Activated CD4-positive, alpha-beta memory T cell treated with anti-CD3 and anti-CD28 coated beads for 36 hours (primary cell): Measurements from ENCODE around the gene NRL. TPM values are rescaled to one million over a fixed set of nuclear protein-coding genes. Genes with fewer than 3 reads are reported as not detected.
A peak's percentile ranks its signal among the peaks of the same experiment; 100 is the strongest.

Source experiments
- CTCF ChIA-PET: fragments of 350-600 bp; sonication (Branson Sonifier 250); formaldehyde crosslinking; loops from one replicate; lab custom pipeline; 2021; ENCODE audit warnings: antibody characterized with exemption, inconsistent platforms; lab: Charles Lee
- POLR2A ChIA-PET: fragments of 350-600 bp; sonication (Branson Sonifier 250); formaldehyde crosslinking; loops from one replicate; lab custom pipeline; 2021; ENCODE audit warnings: antibody characterized with exemption; lab: Charles Lee
- DNase-seq: peaks from one replicate; pipeline ENCODE4 v3.0.0-alpha.2; 2020
- H3K27ac Mint-ChIP-seq: one replicate; pipeline ENCODE4 v1.8.0; 2021; ENCODE audit warnings: mixed read lengths
- H3K27me3 Mint-ChIP-seq: one replicate; pipeline ENCODE4 v1.8.0; 2021; ENCODE audit warnings: mixed read lengths
- H3K36me3 Mint-ChIP-seq: one replicate; pipeline ENCODE4 v1.8.0; 2021; ENCODE audit warnings: mixed read lengths
- H3K4me1 Mint-ChIP-seq: one replicate; pipeline ENCODE4 v1.8.0; 2021; ENCODE audit warnings: low read depth, mixed read lengths
- H3K4me3 Mint-ChIP-seq: one replicate; pipeline ENCODE4 v1.8.0; 2021; ENCODE audit warnings: mild to moderate bottlenecking, mixed read lengths
- H3K9me3 Mint-ChIP-seq: one replicate; pipeline ENCODE4 v1.8.0; 2021; ENCODE audit warnings: mixed read lengths
- intact Hi-C: fragments of 100-400 bp; cut with micrococcal nuclease; formaldehyde crosslinking; loops from one replicate; pipeline ENCODE4 v1.15.1; 2023
- total RNA-seq, 2 experiments: library from RNA; stranded (reverse); gene quantifications; one replicate each; pipeline ENCODE4 v1.2.3, GENCODE V29; 2021

Gene NRL
- total RNA-seq, 2 experiments from 2014 or later, result 1.2 to 1.9 TPM

GRCh38 chr14:24080888-24081738 is 33.6 kb downstream of the NRL start:
- DNase-seq, result peak; percentile 85
- Mint-ChIP-seq H3K27ac (peak overlapping the region; percentile 49), H3K4me3 (peak overlapping the region; percentile 72), H3K27me3 (no peaks in the 10 kb centered on the region), H3K9me3 (no peaks in the 10 kb centered on the region), H3K4me1 (peaks cover 16% of the 10 kb centered on the region), H3K36me3 (no peaks in the 10 kb centered on the region)
- POLR2A ChIA-PET, result interaction anchor here (0.6 to 3.8 kb wide), 9 partner anchors 9 to 229 kb away, joined by 3 to 30 read pairs (median 4); partner anchors contain the start of genes CARMIL3, DCAF11, NRL and PCK2
- intact Hi-C loops, result loop anchor here (1.0 kb wide), 1 partner anchor 13 kb away; the partner anchor contains the start of gene PCK2
- CTCF ChIA-PET, result interaction anchor here (0.8 to 6.1 kb wide), 12 partner anchors 11 to 166 kb away, joined by 3 to 93 read pairs (median 7); partner anchors contain the start of genes CPNE6, IRF9 and PCK2

- CTCF ChIA-PET, result interaction anchor here (1.0 to 6.1 kb wide), 7 partner anchors 10 to 29 kb away, joined by 3 to 93 read pairs (median 10); partner anchors contain the start of genes CPNE6 and PCK2
- H3K9me3 Mint-ChIP-seq, result no peaks in the 10 kb centered on the region
- H3K27me3 Mint-ChIP-seq, result no peaks in the 10 kb centered on the region
- POLR2A ChIA-PET, result interaction anchor here (0.6 to 3.8 kb wide), 6 partner anchors 8 to 230 kb away, joined by 3 to 30 read pairs (median 4); partner anchors contain the start of genes CARMIL3, DCAF11, NRL and PCK2
- no peak for DNase-seq
- intact Hi-C loops, result no loop called here
- no peaks in the 10 kb centered on the region for H3K36me3 Mint-ChIP-seq
- H3K27ac Mint-ChIP-seq, result no peak overlapping the region
- peaks cover 16% of the 10 kb centered on the region for H3K4me1 Mint-ChIP-seq
- H3K4me3 Mint-ChIP-seq, result no peak overlapping the region
Observed at GRCh38 chr14:24080142-24080530, 34.6 kb downstream of the NRL start.

GRCh38 chr14:24079491-24080141 is 35.1 kb downstream of the NRL start:
- H3K4me1 Mint-ChIP-seq, result peaks cover 16% of the 10 kb centered on the region
- H3K4me3 Mint-ChIP-seq, result no peak overlapping the region
- no peaks in the 10 kb centered on the region for H3K9me3 Mint-ChIP-seq
- intact Hi-C loops, result no loop called here
- no peak overlapping the region for H3K27ac Mint-ChIP-seq
- no peaks in the 10 kb centered on the region for H3K36me3 Mint-ChIP-seq
- POLR2A ChIA-PET, result interaction anchor here (1.2 to 3.8 kb wide), 3 partner anchors 7 to 21 kb away, joined by 3 to 30 read pairs (median 4); partner anchors contain the start of gene PCK2
- CTCF ChIA-PET, result interaction anchor here (1.0 to 6.1 kb wide), 5 partner anchors 13 to 30 kb away, joined by 3 to 93 read pairs (median 17); partner anchors contain the start of gene PCK2
- DNase-seq, result no peak
- no peaks in the 10 kb centered on the region for H3K27me3 Mint-ChIP-seq

- ChIA-PET POLR2A (no interaction called here), CTCF (interaction anchor here (1.0 to 6.1 kb wide), 2 partner anchors 14 to 20 kb away, joined by 4 to 93 read pairs; partner anchors contain the start of gene PCK2)
- no peak for DNase-seq
- Mint-ChIP-seq H3K27me3 (no peaks in the 10 kb centered on the region), H3K36me3 (no peaks in the 10 kb centered on the region), H3K4me1 (peaks cover 16% of the 10 kb centered on the region), H3K4me3 (no peak overlapping the region), H3K9me3 (no peaks in the 10 kb centered on the region), H3K27ac (no peak overlapping the region)
- intact Hi-C loops, result no loop called here
Observed at GRCh38 chr14:24078146-24078545, 36.6 kb downstream of the NRL start.

- Mint-ChIP-seq H3K9me3 (no peaks in the 10 kb centered on the region), H3K27ac (no peak overlapping the region), H3K4me1 (peaks cover 16% of the 10 kb centered on the region), H3K4me3 (no peak overlapping the region), H3K27me3 (no peaks in the 10 kb centered on the region), H3K36me3 (no peaks in the 10 kb centered on the region)
- DNase-seq, result no peak
- intact Hi-C loops, result no loop called here
- ChIA-PET CTCF (interaction anchor here (6.1 kb wide), 1 partner anchor 19 kb away, joined by 30 read pairs; no protein-coding TSS in a partner anchor), POLR2A (no interaction called here)
Observed at GRCh38 chr14:24077086-24077485, 37.7 kb downstream of the NRL start.

GRCh38 chr14:24076302-24076601 is 38.5 kb downstream of the NRL start:
- Mint-ChIP-seq H3K4me3 (no peak overlapping the region), H3K36me3 (no peaks in the 10 kb centered on the region), H3K27ac (no peak overlapping the region), H3K4me1 (peaks cover 15% of the 10 kb centered on the region), H3K27me3 (no peaks in the 10 kb centered on the region), H3K9me3 (no peaks in the 10 kb centered on the region)
- ChIA-PET POLR2A (no interaction called here), CTCF (interaction anchor here (1.0 to 6.1 kb wide), 3 partner anchors 8 to 18 kb away, joined by 3 to 30 read pairs (median 6); no protein-coding TSS in a partner anchor)
- DNase-seq, result no peak
- intact Hi-C loops, result no loop called here

- POLR2A ChIA-PET, result interaction anchor here (0.8 kb wide), 1 partner anchor 20 kb away, joined by 3 read pairs; no protein-coding TSS in a partner anchor
Observed at GRCh38 chr14:24075485-24076301, 39.1 kb downstream of the NRL start.

GRCh38 chr14:24074625-24075484 is 39.9 kb downstream of the NRL start:
- intact Hi-C loops, result no loop called here
- H3K4me3 Mint-ChIP-seq, result no peak overlapping the region
- H3K36me3 Mint-ChIP-seq, result no peaks in the 10 kb centered on the region
- peaks cover 11% of the 10 kb centered on the region for H3K4me1 Mint-ChIP-seq
- ChIA-PET POLR2A (interaction anchor here (0.8 kb wide), 1 partner anchor 19 kb away, joined by 3 read pairs; no protein-coding TSS in a partner anchor), CTCF (interaction anchor here (0.6 to 6.1 kb wide), 4 partner anchors 14 to 17 kb away, joined by 3 to 30 read pairs (median 6); no protein-coding TSS in a partner anchor)
- no peak overlapping the region for H3K27ac Mint-ChIP-seq
- H3K9me3 Mint-ChIP-seq, result no peaks in the 10 kb centered on the region
- no peak for DNase-seq
- peaks cover 3% of the 10 kb centered on the region for H3K27me3 Mint-ChIP-seq

More at GRCh38 chr14:24075485-24076301, 39.1 kb downstream of the NRL start:
- no peak for DNase-seq
- intact Hi-C loops, result no loop called here
- Mint-ChIP-seq H3K36me3 (no peaks in the 10 kb centered on the region), H3K4me3 (no peak overlapping the region), H3K4me1 (peaks cover 18% of the 10 kb centered on the region), H3K9me3 (no peaks in the 10 kb centered on the region), H3K27me3 (no peaks in the 10 kb centered on the region), H3K27ac (no peak overlapping the region)
- CTCF ChIA-PET, result interaction anchor here (1.0 to 6.1 kb wide), 3 partner anchors 9 to 18 kb away, joined by 3 to 30 read pairs (median 6); no protein-coding TSS in a partner anchor

GRCh38 chr14:24072881-24073877 is 41.6 kb downstream of the NRL start:
- no peaks in the 10 kb centered on the region for H3K9me3 Mint-ChIP-seq
- no peak for DNase-seq
- no peak overlapping the region for H3K27ac Mint-ChIP-seq
- POLR2A ChIA-PET, result interaction anchor here (0.6 to 0.7 kb wide), 2 partner anchors 8 to 609 kb away, joined by 3 to 4 read pairs; no protein-coding TSS in a partner anchor
- intact Hi-C loops, result no loop called here
- CTCF ChIA-PET, result interaction anchor here (1.2 to 6.1 kb wide), 3 partner anchors 15 to 17 kb away, joined by 7 to 30 read pairs (median 7); no protein-coding TSS in a partner anchor
- peaks cover 3% of the 10 kb centered on the region for H3K27me3 Mint-ChIP-seq
- peaks cover 11% of the 10 kb centered on the region for H3K4me1 Mint-ChIP-seq
- no peak overlapping the region for H3K4me3 Mint-ChIP-seq
- no peaks in the 10 kb centered on the region for H3K36me3 Mint-ChIP-seq
